ENCODE data around the gene KIAA1614. TPM values are rescaled to one million over a fixed set of nuclear protein-coding genes. Genes with fewer than 3 reads are reported as not detected.

Gene KIAA1614
- total and polyA plus RNA-seq, 4 donors, result 2.1 to 6.4 (median 4.5) TPM

DNA sequence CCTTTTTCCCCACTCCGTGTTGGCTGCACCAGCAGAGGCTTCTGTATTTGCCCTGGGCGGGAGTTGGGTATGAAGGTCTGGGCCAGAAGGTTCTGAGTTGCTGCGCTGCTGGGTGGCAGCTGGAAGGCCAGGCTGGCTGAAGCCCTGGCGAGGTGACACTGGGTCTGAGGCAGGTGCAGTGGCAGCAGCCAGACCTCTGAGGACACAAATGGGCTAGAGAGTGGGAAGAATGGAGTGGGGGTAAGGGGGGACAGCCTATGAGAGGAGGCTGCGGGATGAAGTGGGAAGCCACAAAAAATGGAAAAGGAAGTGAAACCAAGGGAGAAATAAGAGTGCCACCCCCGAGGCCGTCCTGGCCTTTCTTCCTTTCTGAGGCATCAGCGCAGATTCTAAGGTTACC lies 56.7 kb downstream of the KIAA1614 start:
- Histone ChIP-seq H3K27me3 (ENCODE audit: control insufficient read depth in 3 of 3, insufficient read depth in 3 of 3, low read length in 2 of 3) (no peaks in the 10 kb centered on the region), H3K36me3 (ENCODE audit: control insufficient read depth in 4 of 4, insufficient read depth in 4 of 4, low read length in 4 of 4) (peaks cover 2 to 25% (median 11%) of the 10 kb centered on the region in 4 donors), H3K27ac (ENCODE audit: low read depth in 1 of 2, low read length in 1 of 2) (no peak overlapping the region), H3K4me1 (ENCODE audit: control insufficient read depth in 5 of 5, insufficient read depth in 5 of 5, low read length in 5 of 5) (peaks cover 0 to 12% (median 3%) of the 10 kb centered on the region in 5 donors), H3K9ac (ENCODE audit: insufficient read depth in 1 of 2, low read length in 2 of 2) (no peak overlapping the region), H3K4me3 (no peak overlapping the region), H3K9me3 (ENCODE audit: control insufficient read depth in 4 of 4, insufficient read depth in 3 of 4, low read length in 3 of 4) (peaks cover 0 to 1% (median 0%) of the 10 kb centered on the region in 4 donors)
- 66 to 71% methylated on average over 8 of the region's 8 CpGs for WGBS, 2 donors
- TF ChIP-seq, protein P1, sequence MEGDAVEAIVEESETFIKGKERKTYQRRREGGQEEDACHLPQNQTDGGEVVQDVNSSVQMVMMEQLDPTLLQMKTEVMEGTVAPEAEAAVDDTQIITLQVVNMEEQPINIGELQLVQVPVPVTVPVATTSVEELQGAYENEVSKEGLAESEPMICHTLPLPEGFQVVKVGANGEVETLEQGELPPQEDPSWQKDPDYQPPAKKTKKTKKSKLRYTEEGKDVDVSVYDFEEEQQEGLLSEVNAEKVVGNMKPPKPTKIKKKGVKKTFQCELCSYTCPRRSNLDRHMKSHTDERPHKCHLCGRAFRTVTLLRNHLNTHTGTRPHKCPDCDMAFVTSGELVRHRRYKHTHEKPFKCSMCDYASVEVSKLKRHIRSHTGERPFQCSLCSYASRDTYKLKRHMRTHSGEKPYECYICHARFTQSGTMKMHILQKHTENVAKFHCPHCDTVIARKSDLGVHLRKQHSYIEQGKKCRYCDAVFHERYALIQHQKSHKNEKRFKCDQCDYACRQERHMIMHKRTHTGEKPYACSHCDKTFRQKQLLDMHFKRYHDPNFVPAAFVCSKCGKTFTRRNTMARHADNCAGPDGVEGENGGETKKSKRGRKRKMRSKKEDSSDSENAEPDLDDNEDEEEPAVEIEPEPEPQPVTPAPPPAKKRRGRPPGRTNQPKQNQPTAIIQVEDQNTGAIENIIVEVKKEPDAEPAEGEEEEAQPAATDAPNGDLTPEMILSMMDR (IDR thresholded peaks at IDR 0.05; ENCODE audit: control extremely low read depth, extremely low read depth), result no peak
- ATAC-seq (ENCODE audit: insufficient read depth, low FRiP score), result no peak
- DNase-seq, result no peak

DNA sequence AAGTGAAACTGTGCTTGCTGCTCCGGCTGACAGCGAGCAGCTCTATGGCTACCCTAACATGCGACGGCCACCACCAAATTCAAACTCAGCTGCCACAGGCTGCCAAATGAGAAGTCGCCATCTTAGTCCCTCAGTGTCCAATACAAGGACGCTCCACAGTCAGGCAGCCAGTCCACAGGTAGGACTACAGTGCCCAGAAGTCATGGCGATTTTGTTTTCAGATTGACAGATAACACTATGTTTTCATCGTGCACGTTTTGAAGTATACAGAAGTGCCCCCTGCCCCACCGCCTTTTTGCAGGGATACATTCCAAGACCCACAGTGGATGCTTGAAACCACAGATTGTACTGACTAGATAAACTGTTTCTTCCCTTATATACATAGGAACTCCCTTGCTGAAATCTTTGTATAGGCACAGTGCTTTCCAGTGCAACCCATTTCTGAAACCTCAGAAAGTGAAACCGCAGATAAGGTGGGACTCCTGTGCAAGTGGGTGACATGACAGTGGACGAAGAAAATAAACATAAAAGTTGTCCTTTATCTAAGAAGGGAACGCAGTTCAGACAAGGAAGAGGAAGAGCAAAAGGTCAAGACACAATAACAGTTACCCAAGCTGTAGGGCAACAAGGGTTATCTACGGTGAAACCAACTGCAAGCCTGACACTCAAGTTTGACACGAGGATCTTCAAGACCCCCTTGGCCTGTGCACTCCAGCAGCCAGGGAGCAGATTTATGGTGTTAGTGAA lies 57.8 kb downstream of the KIAA1614 start:
- ATAC-seq (ENCODE audit: insufficient read depth, low FRiP score), result no peak

DNA sequence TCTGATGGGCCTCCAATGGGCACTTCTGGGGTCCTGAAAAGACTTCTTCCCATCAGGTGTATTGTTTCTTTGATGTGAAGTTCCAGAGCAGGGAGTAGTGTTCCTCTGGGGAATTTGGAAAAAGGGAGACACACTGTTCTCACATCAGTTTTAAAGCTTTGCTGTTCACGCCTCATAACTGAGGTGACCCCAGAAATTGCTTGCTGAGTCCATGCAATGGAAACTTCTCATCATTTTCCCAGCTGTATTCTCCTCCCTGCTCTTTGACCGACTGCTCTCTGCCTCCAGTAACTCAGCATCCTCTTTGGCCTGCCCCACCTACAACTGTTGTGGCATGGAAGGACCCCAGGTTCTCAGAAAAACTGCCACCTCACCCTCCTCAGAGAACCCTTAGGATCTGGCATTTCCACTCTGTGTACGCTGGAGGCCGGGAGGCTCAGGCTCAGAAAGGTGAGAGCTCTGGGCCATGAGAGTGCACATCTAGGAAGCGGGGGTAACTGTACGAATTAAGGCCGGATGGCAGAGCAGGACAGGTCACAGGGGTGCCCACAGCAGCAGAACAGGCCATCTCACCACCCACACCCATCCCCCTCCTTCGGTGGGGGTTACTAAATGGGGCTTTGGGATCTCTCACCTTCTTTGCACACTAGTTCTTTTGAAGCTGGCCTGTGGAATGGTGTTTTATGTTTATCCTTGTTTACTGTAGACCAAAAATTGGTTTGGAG lies 58.7 kb downstream of the KIAA1614 start:
- Histone ChIP-seq H3K36me3 (ENCODE audit: control insufficient read depth in 4 of 4, insufficient read depth in 4 of 4, low read length in 4 of 4) (peaks cover 2 to 30% (median 11%) of the 10 kb centered on the region in 4 donors), H3K27me3 (ENCODE audit: control insufficient read depth in 3 of 3, insufficient read depth in 3 of 3, low read length in 2 of 3) (no peaks in the 10 kb centered on the region), H3K9ac (ENCODE audit: insufficient read depth in 1 of 2, low read length in 2 of 2) (no peak overlapping the region), H3K9me3 (ENCODE audit: control insufficient read depth in 4 of 4, insufficient read depth in 3 of 4, low read length in 3 of 4) (peaks cover 0 to 1% (median 0%) of the 10 kb centered on the region in 4 donors), H3K27ac (ENCODE audit: low read depth in 1 of 2, low read length in 1 of 2) (no peak overlapping the region), H3K4me1 (ENCODE audit: control insufficient read depth in 5 of 5, insufficient read depth in 5 of 5, low read length in 5 of 5) (peaks cover 0 to 13% (median 7%) of the 10 kb centered on the region in 5 donors), H3K4me3 (no peak overlapping the region)
- DNase-seq (no peak), ATAC-seq (ENCODE audit: insufficient read depth, low FRiP score) (no peak)
- 97% methylated on average over 8 of the region's 8 CpGs for WGBS, 2 donors
- TF ChIP-seq, protein P1 (IDR thresholded peaks at IDR 0.05; ENCODE audit: control extremely low read depth, extremely low read depth), result no peak

More for the DNA sequence above, 57.8 kb downstream of the KIAA1614 start:
- no peak for DNase-seq
- 77 to 81% methylated on average over 15 of the region's 15 CpGs for WGBS, 2 donors
- Histone ChIP-seq H3K27me3 (ENCODE audit: control insufficient read depth in 3 of 3, insufficient read depth in 3 of 3, low read length in 2 of 3) (no peaks in the 10 kb centered on the region), H3K27ac (ENCODE audit: low read depth in 1 of 2, low read length in 1 of 2) (no peak overlapping the region), H3K4me3 (no peak overlapping the region), H3K9me3 (ENCODE audit: control insufficient read depth in 4 of 4, insufficient read depth in 3 of 4, low read length in 3 of 4) (peaks cover 0 to 1% (median 0%) of the 10 kb centered on the region in 4 donors), H3K4me1 (ENCODE audit: control insufficient read depth in 5 of 5, insufficient read depth in 5 of 5, low read length in 5 of 5) (peaks cover 0 to 13% (median 6%) of the 10 kb centered on the region in 5 donors), H3K9ac (ENCODE audit: insufficient read depth in 1 of 2, low read length in 2 of 2) (no peak overlapping the region), H3K36me3 (ENCODE audit: control insufficient read depth in 4 of 4, insufficient read depth in 4 of 4, low read length in 4 of 4) (peaks cover 2 to 25% (median 10%) of the 10 kb centered on the region in 4 donors)
- TF ChIP-seq, protein P1 (IDR thresholded peaks at IDR 0.05; ENCODE audit: control extremely low read depth, extremely low read depth), result no peak
